Measurements from ENCODE around the gene CWC15.

DNA sequence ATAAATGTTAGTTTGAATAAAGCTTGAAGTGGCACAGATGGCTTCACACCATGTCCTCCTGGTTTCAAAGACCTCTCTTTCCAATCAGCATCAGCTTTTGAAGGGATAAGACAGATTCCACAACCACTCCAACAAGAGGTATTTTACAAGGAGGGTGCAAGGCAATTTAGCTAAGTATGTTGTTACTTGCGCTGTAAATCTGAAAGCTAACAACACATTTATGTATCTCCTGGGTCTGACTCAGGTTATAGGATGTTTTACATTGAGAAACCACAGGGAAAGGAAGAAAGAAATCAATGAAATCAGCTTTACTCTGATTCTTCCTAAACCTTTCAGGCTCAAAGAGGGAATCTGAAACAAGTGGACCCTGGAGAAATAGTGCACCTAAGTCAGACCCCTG, 12.1 kb downstream of the CWC15 start:
- TF ChIP-seq, protein P1, sequence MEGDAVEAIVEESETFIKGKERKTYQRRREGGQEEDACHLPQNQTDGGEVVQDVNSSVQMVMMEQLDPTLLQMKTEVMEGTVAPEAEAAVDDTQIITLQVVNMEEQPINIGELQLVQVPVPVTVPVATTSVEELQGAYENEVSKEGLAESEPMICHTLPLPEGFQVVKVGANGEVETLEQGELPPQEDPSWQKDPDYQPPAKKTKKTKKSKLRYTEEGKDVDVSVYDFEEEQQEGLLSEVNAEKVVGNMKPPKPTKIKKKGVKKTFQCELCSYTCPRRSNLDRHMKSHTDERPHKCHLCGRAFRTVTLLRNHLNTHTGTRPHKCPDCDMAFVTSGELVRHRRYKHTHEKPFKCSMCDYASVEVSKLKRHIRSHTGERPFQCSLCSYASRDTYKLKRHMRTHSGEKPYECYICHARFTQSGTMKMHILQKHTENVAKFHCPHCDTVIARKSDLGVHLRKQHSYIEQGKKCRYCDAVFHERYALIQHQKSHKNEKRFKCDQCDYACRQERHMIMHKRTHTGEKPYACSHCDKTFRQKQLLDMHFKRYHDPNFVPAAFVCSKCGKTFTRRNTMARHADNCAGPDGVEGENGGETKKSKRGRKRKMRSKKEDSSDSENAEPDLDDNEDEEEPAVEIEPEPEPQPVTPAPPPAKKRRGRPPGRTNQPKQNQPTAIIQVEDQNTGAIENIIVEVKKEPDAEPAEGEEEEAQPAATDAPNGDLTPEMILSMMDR (IDR thresholded peaks at IDR 0.05), result no peak
- no peak for TF ChIP-seq POLR2A (IDR thresholded peaks at IDR 0.05)

Measured in body of pancreas (tissue), 4 donors.